Ascending aorta (tissue), 2 donors: ENCODE measurements around the gene CTNS. TPM values are rescaled to one million over a fixed set of nuclear protein-coding genes. Genes with fewer than 3 reads are reported as not detected.

Source experiments
- DNase-seq, 2 donors: peaks; one replicate each; pipeline ENCODE4 v3.0.0-alpha.2; 2019; ENCODE audit warnings: low spot score in 2 of 2
- H3K27ac ChIP-seq, 2 donors: fragments of 200-600 bp; sonication (generic); one replicate each; pipeline ENCODE4 v1.5.1; 2016 to 2017; ENCODE audit warnings: mild to moderate bottlenecking in 1 of 2
- H3K27me3 ChIP-seq: fragments of 200-600 bp; sonication (generic); one replicate; pipeline ENCODE4 v1.5.1; 2017
- H3K36me3 ChIP-seq, 2 donors: fragments of 200-600 bp; sonication (generic); one replicate each; pipeline ENCODE4 v1.5.1; 2016
- H3K4me1 ChIP-seq, 2 donors: fragments of 200-600 bp; sonication (generic); one replicate each; pipeline ENCODE4 v1.5.1; 2016 to 2017; ENCODE audit warnings: mild to moderate bottlenecking in 1 of 2
- H3K4me3 ChIP-seq, 2 donors: fragments of 200-600 bp; sonication (generic); one replicate each; pipeline ENCODE4 v1.5.1; 2016 to 2017; ENCODE audit warnings: mild to moderate bottlenecking in 1 of 2
- H3K9me3 ChIP-seq, 2 donors: fragments of 200-600 bp; sonication (generic); one replicate each; pipeline ENCODE4 v1.5.1; 2016
- CTCF ChIP-seq, 3 experiments: fragments of 200-600 bp in 2 of 3; fragments of 450-650 bp in 1 of 3; sonication (generic) in 2 of 3; IDR thresholded peaks; one replicate each; pipeline ENCODE4 v1.5.1; 2016 to 2019; ENCODE audit warnings: antibody characterized with exemption in 3 of 3, mild to moderate bottlenecking in 1 of 3, moderate library complexity in 1 of 3
- intact Hi-C: fragments of 100-400 bp; cut with DNase I; formaldehyde crosslinking; loops from one replicate; pipeline ENCODE4 v1.15.1; 2023
- total RNA-seq: library from RNA; depleted of rRNA; stranded (reverse); fragments of >200 nt; gene quantifications from one replicate; pipeline ENCODE4 v1.1.0, GENCODE V29; 2016

CTNS gene
- total RNA-seq, 1 donor from 2014 or later, result 16.7 TPM

- intact Hi-C loops, result no loop called here
- Histone ChIP-seq H3K36me3 (peaks cover 2 to 7% of the 10 kb centered on the region in 2 donors), H3K9me3 (no peaks in the 10 kb centered on the region), H3K27me3 (no peaks in the 10 kb centered on the region), H3K4me1 (peaks cover 9 to 18% of the 10 kb centered on the region in 2 donors), H3K27ac (no peak overlapping the region), H3K4me3 (no peak overlapping the region)
- no peak for TF ChIP-seq CTCF (IDR thresholded peaks at IDR 0.05)
- DNase-seq, result no peak
These were observed 20.4 kb downstream of the CTNS start for GRCh38 chr17:3656755-3657587.

- intact Hi-C loops, result no loop called here
- no peak overlapping the region for H3K27ac ChIP-seq
- H3K4me1 ChIP-seq, result peaks cover 9 to 18% of the 10 kb centered on the region in 2 donors
- DNase-seq, result no peak
- no peak overlapping the region for H3K4me3 ChIP-seq
- H3K27me3 ChIP-seq, result no peaks in the 10 kb centered on the region
- peaks cover 2 to 11% of the 10 kb centered on the region in 2 donors for H3K36me3 ChIP-seq
- H3K9me3 ChIP-seq, result no peaks in the 10 kb centered on the region
- TF ChIP-seq CTCF (IDR thresholded peaks at IDR 0.05), result no peak
These were observed 21.0 kb downstream of the CTNS start for GRCh38 chr17:3657588-3657869.

- intact Hi-C loops, result no loop called here
- peaks cover 5 to 17% of the 10 kb centered on the region in 2 donors for H3K36me3 ChIP-seq
- no peaks in the 10 kb centered on the region for H3K27me3 ChIP-seq
- no peak overlapping the region for H3K4me3 ChIP-seq
- H3K27ac ChIP-seq, result peak overlapping the region; percentile 74 to 87
- no peak for DNase-seq
- H3K4me1 ChIP-seq, result peaks cover 9 to 18% of the 10 kb centered on the region in 2 donors
- no peak for TF ChIP-seq CTCF (IDR thresholded peaks at IDR 0.05)
- no peaks in the 10 kb centered on the region for H3K9me3 ChIP-seq
These were observed 21.6 kb downstream of the CTNS start for GRCh38 chr17:3657874-3658783.

GRCh38 chr17:3658784-3659449 lies 22.4 kb downstream of the CTNS start:
- intact Hi-C loops, result no loop called here
- TF ChIP-seq CTCF (IDR thresholded peaks at IDR 0.05), result no peak
- Histone ChIP-seq H3K27ac (peak overlapping the region; percentile 74 to 87), H3K36me3 (peaks cover 13 to 25% of the 10 kb centered on the region in 2 donors), H3K27me3 (no peaks in the 10 kb centered on the region), H3K4me3 (no peak overlapping the region), H3K9me3 (no peaks in the 10 kb centered on the region), H3K4me1 (peaks cover 9 to 18% of the 10 kb centered on the region in 2 donors)
- DNase-seq, result no peak

GRCh38 chr17:3659541-3660111 lies 23.1 kb downstream of the CTNS start:
- intact Hi-C loops, result loop anchor here (10.0 kb wide), 3 partner anchors 185 to 1265 kb away; partner anchors contain the start of gene NCBP3
- H3K36me3 ChIP-seq, result peaks cover 20 to 32% of the 10 kb centered on the region in 2 donors
- H3K9me3 ChIP-seq, result no peaks in the 10 kb centered on the region
- no peaks in the 10 kb centered on the region for H3K27me3 ChIP-seq
- H3K4me1 ChIP-seq, result peaks cover 9 to 18% of the 10 kb centered on the region in 2 donors
- peak in 1 of 3 experiments; percentile 16 for TF ChIP-seq CTCF (IDR thresholded peaks at IDR 0.05)
- H3K4me3 ChIP-seq, result no peak overlapping the region
- peak; percentile 40 to 88 for DNase-seq
- peak overlapping the region; percentile 74 to 87 for H3K27ac ChIP-seq
